Measurements from ENCODE around the gene MED31.

DNA sequence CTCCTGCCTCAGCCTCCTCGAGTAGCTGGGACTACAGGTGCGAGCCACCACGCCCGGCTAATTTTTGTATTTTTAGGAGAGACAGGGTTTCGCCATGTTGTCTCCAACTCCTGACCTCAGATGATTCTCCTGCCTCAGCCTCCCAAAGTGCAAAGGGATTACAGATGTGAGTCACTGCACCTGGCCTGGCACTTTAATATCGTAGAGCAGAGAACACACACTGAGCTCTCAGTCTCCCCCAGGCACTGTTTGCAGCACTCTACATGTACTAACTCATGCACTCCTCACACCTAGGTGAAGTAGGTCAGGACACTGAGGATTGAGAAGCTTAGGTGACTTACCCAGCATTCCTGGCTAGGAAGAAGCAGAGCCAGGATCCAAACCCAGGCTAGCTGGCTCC, 15.2 kb upstream of the MED31 start:
- TF ChIP-seq CTCF (IDR thresholded peaks at IDR 0.05 in 4 of 5, conservative IDR thresholded peaks at IDR 0.05 in 1 of 5): no peak
- TF ChIP-seq POLR2A (IDR thresholded peaks at IDR 0.05): no peak

Data from gastrocnemius medialis (tissue), 4 donors.